GM18858 (cell line): ENCODE results near the gene LYSMD3.

Source experiments
- ATAC-seq: cut with Tn5 transposase; IDR thresholded peaks from one replicate; pipeline ENCODE4 v1.9.1; 2021; ENCODE audit not compliant: unreplicated experiment

Gene LYSMD3

GRCh38 chr5:90548069-90548593, 18.7 kb upstream of the LYSMD3 start:
- no peak for ATAC-seq

GRCh38 chr5:90547072-90547536, 17.7 kb upstream of the LYSMD3 start:
- ATAC-seq: no peak

GRCh38 chr5:90546216-90546837, 16.9 kb upstream of the LYSMD3 start:
- no peak for ATAC-seq

GRCh38 chr5:90545511-90545910, 16.1 kb upstream of the LYSMD3 start:
- ATAC-seq: no peak

GRCh38 chr5:90542827-90543519, 13.6 kb upstream of the LYSMD3 start:
- no peak for ATAC-seq

GRCh38 chr5:90534922-90535321, 5.5 kb upstream of the LYSMD3 start:
- ATAC-seq: no peak

- no peak for ATAC-seq
Observed at GRCh38 chr5:90533794-90534193, 4.4 kb upstream of the LYSMD3 start.

- no peak for ATAC-seq
Observed at GRCh38 chr5:90530736-90531487, 1.5 kb upstream of the LYSMD3 start.

GRCh38 chr5:90529939-90530677, 724 bp upstream of the LYSMD3 start:
- peak; percentile 37 for ATAC-seq

- no peak for ATAC-seq
Observed at GRCh38 chr5:90528601-90529193, 687 bp downstream of the LYSMD3 start.

GRCh38 chr5:90519081-90519480, 10.3 kb downstream of the LYSMD3 start:
- no peak for ATAC-seq

- no peak for ATAC-seq
Observed at GRCh38 chr5:90518661-90519060, 10.7 kb downstream of the LYSMD3 start.

- no peak for ATAC-seq
Observed at GRCh38 chr5:90514520-90514919, 14.9 kb downstream of the LYSMD3 start.

GRCh38 chr5:90510438-90510837, 18.9 kb downstream of the LYSMD3 start:
- ATAC-seq: no peak

- no peak for ATAC-seq
Observed at GRCh38 chr5:90506221-90506620, 23.2 kb downstream of the LYSMD3 start.

- no peak for ATAC-seq
Observed at GRCh38 chr5:90504743-90505142, 24.6 kb downstream of the LYSMD3 start.

GRCh38 chr5:90503596-90503995, 25.8 kb downstream of the LYSMD3 start:
- ATAC-seq: no peak

GRCh38 chr5:90495146-90495545, 34.2 kb downstream of the LYSMD3 start:
- ATAC-seq: no peak

GRCh38 chr5:90494043-90494442, 35.3 kb downstream of the LYSMD3 start:
- no peak for ATAC-seq

GRCh38 chr5:90488791-90489190, 40.6 kb downstream of the LYSMD3 start:
- no peak for ATAC-seq

- no peak for ATAC-seq
Observed at GRCh38 chr5:90484540-90484939, 44.8 kb downstream of the LYSMD3 start.
